Upper lobe of left lung (tissue), 6 donors: ENCODE measurements around the gene RFC1. TPM values are rescaled to one million over a fixed set of nuclear protein-coding genes. Genes with fewer than 3 reads are reported as not detected.
"Not testable (repeated sequence)": the region's sequence is repeated elsewhere in the genome, so short reads cannot be mapped to it uniquely, and the experiment has no call there.

Experiments
- ATAC-seq, 2 donors: fragments of 200-7000 bp; cut with Tn5 transposase; one replicate each; pipeline ENCODE4 v1.9.1; 2022; ENCODE audit warnings: mild to moderate bottlenecking in 2 of 2, moderate library complexity in 2 of 2; ENCODE audit not compliant: low FRiP score in 2 of 2
- DNase-seq, 2 donors: peaks; one replicate each; pipeline ENCODE4 v3.0.0-alpha.2; 2019 to 2020
- H3K27ac ChIP-seq, 4 donors: fragments of 200-600 bp; sonication (generic); one replicate each; pipeline ENCODE4 v1.5.1; 2016 to 2019
- H3K27me3 ChIP-seq, 4 donors: fragments of 200-600 bp; sonication (generic); one replicate each; pipeline ENCODE4 v1.5.1; 2017 to 2019
- H3K36me3 ChIP-seq, 4 donors: fragments of 200-600 bp; sonication (generic); one replicate each; pipeline ENCODE4 v1.5.1; 2016 to 2019
- H3K4me1 ChIP-seq, 4 donors: fragments of 200-600 bp; sonication (generic); one replicate each; pipeline ENCODE4 v1.5.1; 2018 to 2019
- H3K4me3 ChIP-seq, 4 donors: fragments of 200-600 bp; sonication (generic); one replicate each; pipeline ENCODE4 v1.5.1; 2017 to 2019; ENCODE audit warnings: mild to moderate bottlenecking in 2 of 4, moderate library complexity in 1 of 4
- H3K9me3 ChIP-seq, 4 donors: fragments of 200-600 bp; sonication (generic); one replicate each; pipeline ENCODE4 v1.5.1; 2018 to 2019
- CTCF ChIP-seq, 6 experiments: fragments of 450-650 bp in 4 of 6; fragments of 200-600 bp in 2 of 6; sonication (generic) in 2 of 6; IDR thresholded peaks; one replicate each; pipeline ENCODE4 v1.5.1; 2016 to 2019; ENCODE audit warnings: antibody characterized with exemption in 6 of 6
- EP300 ChIP-seq, 4 donors: sonication (generic); formaldehyde crosslinking; IDR thresholded peaks; one replicate each; pipeline ENCODE4 v1.5.1; 2017; ENCODE audit warnings: antibody characterized with exemption in 4 of 4, control low read depth in 2 of 4
- POLR2A ChIP-seq, 4 donors: fragments of 450-650 bp; IDR thresholded peaks; one replicate each; pipeline ENCODE4 v1.5.1; 2016 to 2017; ENCODE audit warnings: antibody characterized with exemption in 4 of 4, mild to moderate bottlenecking in 2 of 4
- POLR2AphosphoS5 ChIP-seq, 2 donors: sonication (generic); formaldehyde crosslinking; IDR thresholded peaks; one replicate each; pipeline ENCODE4 v1.5.1; 2017; ENCODE audit warnings: antibody characterized with exemption in 2 of 2
- WGBS, 2 donors: methylation state at CpG; one replicate each; pipeline ENCODE4 v1.1.5; 2017 to 2018; 5-methylcytosine and 5-hydroxymethylcytosine counted together
- total RNA-seq, 6 donors: library from RNA; depleted of rRNA in 4 of 6; stranded (reverse); fragments of >200 nt in 4 of 6; gene quantifications; one replicate each; pipeline versions ENCODE4 v1.1.0 to v1.2.1, GENCODE V29; 2016 to 2021
- donor health status: DM: no; HTN: no; CAD: no; lungs with moderate emphysema.
- donor health status: DM: no; HTN: yes; CAD: no; lungs with severe emphysema.

Gene RFC1
- total RNA-seq, 6 donors from 2014 or later = 33.0 to 127 (median 44.4) TPM

- H3K27ac ChIP-seq = no peak overlapping the region
- no peak overlapping the region for H3K4me3 ChIP-seq
- DNase-seq (no peak), ATAC-seq (peak in 1 of 2 donors; percentile 19)
- H3K27me3 ChIP-seq = no peaks in the 10 kb centered on the region
- TF ChIP-seq POLR2A (IDR thresholded peaks at IDR 0.05) (no peak), POLR2AphosphoS5 (IDR thresholded peaks at IDR 0.05) (no peak), EP300 (IDR thresholded peaks at IDR 0.05) (no peak), CTCF (IDR thresholded peaks at IDR 0.05) (no peak)
- WGBS, 2 donors = 79 to 86% methylated on average over 1 of the region's 1 CpG
- no peaks in the 10 kb centered on the region for H3K4me1 ChIP-seq
- no peaks in the 10 kb centered on the region for H3K36me3 ChIP-seq
- H3K9me3 ChIP-seq = no peaks in the 10 kb centered on the region
Measured at GRCh38 chr4:39383690-39384089, 17.5 kb upstream of the RFC1 start.

- DNase-seq (no peak), ATAC-seq (no peak)
- WGBS, 2 donors = 68 to 77% methylated on average over 4 of the region's 4 CpGs
- H3K36me3 ChIP-seq = no peaks in the 10 kb centered on the region
- TF ChIP-seq EP300 (IDR thresholded peaks at IDR 0.05) (no peak), POLR2A (IDR thresholded peaks at IDR 0.05) (no peak), CTCF (IDR thresholded peaks at IDR 0.05) (no peak), POLR2AphosphoS5 (IDR thresholded peaks at IDR 0.05) (no peak)
- no peak overlapping the region for H3K27ac ChIP-seq
- no peaks in the 10 kb centered on the region for H3K4me1 ChIP-seq
- no peaks in the 10 kb centered on the region for H3K27me3 ChIP-seq
- no peak overlapping the region for H3K4me3 ChIP-seq
- H3K9me3 ChIP-seq = no peaks in the 10 kb centered on the region
Measured at GRCh38 chr4:39375478-39375877, 9.3 kb upstream of the RFC1 start.

GRCh38 chr4:39371209-39371608, 5.0 kb upstream of the RFC1 start:
- H3K27me3 ChIP-seq, H3K9me3 ChIP-seq, DNase-seq, H3K27ac ChIP-seq, H3K4me3 ChIP-seq, H3K4me1 ChIP-seq, ATAC-seq, H3K36me3 ChIP-seq: not testable (repeated sequence)
- WGBS, 2 donors = 81 to 87% methylated on average over 4 to 6 of the region's 6 CpGs

GRCh38 chr4:39369301-39369700, 3.1 kb upstream of the RFC1 start:
- DNase-seq (no peak), ATAC-seq (no peak)
- Histone ChIP-seq H3K4me1 (peaks cover 14 to 19% (median 15%) of the 10 kb centered on the region in 4 donors), H3K27ac (no peak overlapping the region), H3K27me3 (no peaks in the 10 kb centered on the region), H3K4me3 (no peak overlapping the region), H3K36me3 (no peaks in the 10 kb centered on the region), H3K9me3 (no peaks in the 10 kb centered on the region)
- TF ChIP-seq CTCF (IDR thresholded peaks at IDR 0.05) (no peak), EP300 (IDR thresholded peaks at IDR 0.05) (no peak), POLR2A (IDR thresholded peaks at IDR 0.05) (no peak), POLR2AphosphoS5 (IDR thresholded peaks at IDR 0.05) (no peak)
- 42 to 48% methylated on average over 4 of the region's 4 CpGs for WGBS, 2 donors

GRCh38 chr4:39367166-39367565, 1.0 kb upstream of the RFC1 start:
- Histone ChIP-seq H3K27ac (no peak overlapping the region), H3K27me3 (no peaks in the 10 kb centered on the region), H3K36me3 (no peaks in the 10 kb centered on the region), H3K4me1 (peaks cover 16 to 29% (median 22%) of the 10 kb centered on the region in 4 donors), H3K9me3 (no peaks in the 10 kb centered on the region), H3K4me3 (no peak overlapping the region)
- ATAC-seq (no peak), DNase-seq (no peak)
- TF ChIP-seq EP300 (IDR thresholded peaks at IDR 0.05) = no peak
- no peak for TF ChIP-seq POLR2A (IDR thresholded peaks at IDR 0.05)
- no peak for TF ChIP-seq CTCF (IDR thresholded peaks at IDR 0.05)
- no peak for TF ChIP-seq POLR2AphosphoS5 (IDR thresholded peaks at IDR 0.05)
- 89 to 96% methylated on average over 6 of the region's 6 CpGs for WGBS, 2 donors
